Mucosa of stomach (tissue), 1 donor: ENCODE data around the gene SYT17.

Experiments used
- H3K27me3 ChIP-seq: one replicate; pipeline ENCODE4 v1.7.0; 2013; ENCODE audit warnings: mild to moderate bottlenecking, low read length; ENCODE audit not compliant: control insufficient read depth, insufficient read depth
- H3K36me3 ChIP-seq: one replicate; pipeline ENCODE4 v1.7.0; 2013; ENCODE audit warnings: low read length; ENCODE audit not compliant: control insufficient read depth, insufficient read depth
- H3K4me1 ChIP-seq: one replicate; pipeline ENCODE4 v1.7.0; 2013; ENCODE audit warnings: mild to moderate bottlenecking, low read length; ENCODE audit not compliant: control insufficient read depth, insufficient read depth
- H3K4me3 ChIP-seq: one replicate; pipeline ENCODE4 v1.7.0; 2013; ENCODE audit warnings: low read length
- H3K9ac ChIP-seq: one replicate; pipeline ENCODE4 v1.7.0; 2013; ENCODE audit warnings: mild to moderate bottlenecking, low read length, moderate library complexity
- H3K9me3 ChIP-seq: one replicate; pipeline ENCODE4 v1.7.0; 2013; ENCODE audit warnings: mild to moderate bottlenecking, low read length, moderate library complexity; ENCODE audit not compliant: control insufficient read depth
- donor health status: Pancreatic carcinoma.

SYT17 gene

DNA sequence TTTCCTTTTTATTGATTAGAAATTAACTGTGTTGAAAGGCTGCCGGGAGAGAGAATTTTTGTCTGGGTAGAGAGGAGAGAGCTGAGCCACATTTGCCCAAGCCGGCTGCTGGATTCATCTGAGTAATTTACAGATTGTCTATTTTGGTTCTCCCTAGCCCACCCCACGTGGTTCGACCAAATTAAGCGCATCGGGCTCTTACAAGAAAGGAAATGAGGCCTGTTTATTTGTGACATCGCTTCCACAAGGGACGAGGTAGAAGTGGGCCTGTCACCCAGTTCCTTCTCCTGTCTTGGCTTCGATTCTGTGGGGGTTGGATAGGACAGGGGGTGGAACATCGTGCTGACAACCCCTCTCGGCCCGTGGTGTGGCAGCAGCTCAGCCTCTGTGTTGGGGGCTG, 42.9 kb downstream of the SYT17 start:
- Histone ChIP-seq H3K4me1 (peaks cover 4% of the 10 kb centered on the region), H3K4me3 (no peak overlapping the region), H3K9ac (no peak overlapping the region), H3K9me3 (no peaks in the 10 kb centered on the region), H3K27me3 (no peaks in the 10 kb centered on the region), H3K36me3 (no peaks in the 10 kb centered on the region)

DNA sequence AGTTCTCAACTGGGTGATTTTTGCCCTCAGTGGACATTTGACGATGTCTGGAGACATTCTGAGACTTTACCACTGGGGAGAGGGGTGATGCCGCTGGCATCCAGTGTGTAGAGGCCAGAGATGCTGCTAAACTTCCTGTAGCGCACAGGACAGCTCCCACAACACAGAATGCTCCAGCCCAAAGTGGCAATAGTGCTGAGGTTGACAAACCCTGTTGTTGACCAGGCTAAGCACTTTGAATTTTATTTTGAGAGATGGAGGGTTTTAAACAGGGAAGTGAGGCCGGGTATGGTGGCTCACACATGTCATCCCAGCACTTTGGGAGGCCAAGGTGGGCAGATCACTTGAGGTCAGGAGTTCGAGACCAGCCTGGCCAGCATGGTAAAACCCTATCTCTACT, 44.0 kb downstream of the SYT17 start:
- Histone ChIP-seq H3K9ac (no peak overlapping the region), H3K36me3 (no peaks in the 10 kb centered on the region), H3K9me3 (no peaks in the 10 kb centered on the region), H3K27me3 (no peaks in the 10 kb centered on the region), H3K4me3 (no peak overlapping the region), H3K4me1 (peaks cover 4% of the 10 kb centered on the region)

DNA sequence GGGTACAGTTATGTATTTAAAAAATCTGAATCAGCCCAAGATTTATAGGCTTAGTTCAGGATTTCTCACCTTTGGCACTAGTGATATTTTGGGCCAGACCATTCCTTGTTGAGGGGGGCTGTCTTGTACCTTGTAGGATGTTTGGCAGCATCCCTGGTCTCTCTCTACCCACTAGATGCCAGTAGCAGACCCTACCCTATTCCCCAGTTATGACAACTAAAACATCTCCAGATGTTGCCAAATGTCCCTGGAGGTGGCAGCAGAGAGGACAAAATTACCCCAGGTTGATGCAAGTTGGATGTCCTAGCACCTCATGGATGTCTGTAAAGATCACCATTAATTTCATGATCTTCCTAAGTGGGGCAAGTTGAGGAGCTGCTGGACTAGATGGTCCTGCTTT, 45.8 kb downstream of the SYT17 start:
- H3K9me3 ChIP-seq, result no peaks in the 10 kb centered on the region
- no peaks in the 10 kb centered on the region for H3K36me3 ChIP-seq
- H3K9ac ChIP-seq, result no peak overlapping the region
- no peak overlapping the region for H3K4me3 ChIP-seq
- H3K4me1 ChIP-seq, result peaks cover 4% of the 10 kb centered on the region
- H3K27me3 ChIP-seq, result no peaks in the 10 kb centered on the region

GRCh38 chr16:19215705-19216104, 47.7 kb downstream of the SYT17 start:
- H3K9ac ChIP-seq, result no peak overlapping the region
- H3K4me3 ChIP-seq, result no peak overlapping the region
- no peaks in the 10 kb centered on the region for H3K27me3 ChIP-seq
- H3K9me3 ChIP-seq, result no peaks in the 10 kb centered on the region
- no peaks in the 10 kb centered on the region for H3K36me3 ChIP-seq
- peaks cover 2% of the 10 kb centered on the region for H3K4me1 ChIP-seq

GRCh38 chr16:19218581-19218980, 50.5 kb downstream of the SYT17 start:
- Histone ChIP-seq H3K36me3 (no peaks in the 10 kb centered on the region), H3K4me1 (no peaks in the 10 kb centered on the region), H3K27me3 (no peaks in the 10 kb centered on the region), H3K4me3 (no peak overlapping the region), H3K9me3 (no peaks in the 10 kb centered on the region), H3K9ac (no peak overlapping the region)

DNA sequence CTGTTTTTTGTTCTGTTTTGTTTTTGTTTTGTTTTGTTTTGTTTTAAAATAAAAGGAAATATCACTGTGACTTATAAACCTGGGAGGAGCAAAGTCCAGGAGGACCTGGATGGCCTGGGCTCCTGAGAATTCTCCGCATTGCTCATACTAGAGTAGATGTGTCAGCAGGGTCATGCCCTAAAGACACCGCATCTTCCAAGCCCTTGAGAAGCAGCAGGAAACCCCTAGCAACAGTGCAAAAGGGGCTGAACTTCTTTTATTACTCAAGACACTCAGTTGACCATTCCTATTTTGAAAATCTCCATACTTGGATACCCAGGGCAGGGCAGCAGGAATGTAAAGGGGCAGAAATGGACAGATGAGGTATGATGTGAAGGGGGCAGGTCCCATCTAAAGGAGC, 51.8 kb downstream of the SYT17 start:
- Histone ChIP-seq H3K4me3 (no peak overlapping the region), H3K9ac (no peak overlapping the region), H3K9me3 (no peaks in the 10 kb centered on the region), H3K36me3 (no peaks in the 10 kb centered on the region), H3K27me3 (no peaks in the 10 kb centered on the region), H3K4me1 (no peaks in the 10 kb centered on the region)

DNA sequence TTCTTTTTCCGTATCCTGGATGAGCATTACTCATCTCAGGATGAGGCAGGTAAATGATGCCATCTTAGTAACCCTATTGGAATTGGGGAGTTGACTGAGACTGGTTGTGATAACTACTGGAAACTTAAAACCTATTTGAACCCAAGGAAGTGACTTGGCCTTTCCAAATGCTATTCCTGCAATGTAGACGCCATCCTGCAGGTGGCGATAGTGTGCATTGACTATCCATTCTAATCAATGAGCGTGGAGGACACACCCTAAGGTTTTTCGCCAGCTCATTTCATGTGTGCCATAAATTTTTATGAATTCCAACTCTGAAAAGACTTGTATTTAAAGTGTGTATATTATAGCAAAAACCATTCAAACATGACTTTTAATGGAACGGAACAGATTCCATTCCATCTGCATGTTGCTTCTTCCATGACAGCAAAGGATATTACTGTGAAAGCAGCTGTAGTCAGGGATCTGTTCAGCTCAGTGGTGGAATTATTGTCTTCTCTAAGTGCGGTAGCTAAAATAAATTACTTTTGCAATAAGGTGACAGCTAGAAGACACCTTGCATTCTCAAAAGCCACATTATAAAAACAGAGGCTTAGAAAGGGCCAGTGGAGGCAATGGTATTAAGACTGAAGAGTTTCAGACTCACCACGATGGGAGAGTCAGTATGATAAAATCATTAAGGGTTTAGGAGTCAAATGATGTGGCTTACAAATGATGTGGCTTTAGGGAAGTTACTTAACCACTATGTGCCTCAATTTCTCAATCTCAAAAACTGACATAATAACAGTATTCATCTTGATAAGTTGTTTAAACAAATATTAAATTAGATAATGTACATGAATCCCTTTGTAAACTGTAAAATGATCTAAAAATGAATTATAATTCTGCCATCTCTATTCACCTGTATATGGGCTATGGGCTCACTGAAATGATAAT, 55.5 kb downstream of the SYT17 start:
- no peaks in the 10 kb centered on the region for H3K9me3 ChIP-seq
- no peaks in the 10 kb centered on the region for H3K36me3 ChIP-seq
- no peak overlapping the region for H3K4me3 ChIP-seq
- H3K9ac ChIP-seq, result no peak overlapping the region
- no peaks in the 10 kb centered on the region for H3K4me1 ChIP-seq
- no peaks in the 10 kb centered on the region for H3K27me3 ChIP-seq

- no peaks in the 10 kb centered on the region for H3K36me3 ChIP-seq
- H3K4me3 ChIP-seq, result no peak overlapping the region
- H3K9ac ChIP-seq, result no peak overlapping the region
- no peaks in the 10 kb centered on the region for H3K9me3 ChIP-seq
- H3K27me3 ChIP-seq, result no peaks in the 10 kb centered on the region
- no peaks in the 10 kb centered on the region for H3K4me1 ChIP-seq
These were observed 57.6 kb downstream of the SYT17 start for GRCh38 chr16:19225651-19226050.

DNA sequence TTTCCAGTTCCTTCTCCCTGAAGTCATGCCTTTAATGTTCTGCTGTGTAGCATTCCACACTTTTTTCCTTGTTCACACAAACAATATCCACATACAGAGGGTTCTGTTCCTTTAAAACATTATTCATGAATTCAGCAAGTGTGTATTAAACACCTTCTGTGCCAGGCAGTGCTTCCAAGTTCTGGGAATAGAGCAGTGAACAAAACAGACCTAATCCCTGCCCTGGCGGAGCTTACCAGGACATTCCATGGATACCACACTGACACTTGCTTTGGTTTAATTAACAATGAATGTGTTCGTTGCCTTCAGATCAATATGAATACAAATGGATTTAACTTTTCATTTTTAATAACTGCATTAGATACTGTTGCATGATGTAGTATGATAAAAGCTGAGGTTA, 59.6 kb downstream of the SYT17 start:
- Histone ChIP-seq H3K27me3 (no peaks in the 10 kb centered on the region), H3K9me3 (no peaks in the 10 kb centered on the region), H3K4me1 (no peaks in the 10 kb centered on the region), H3K36me3 (no peaks in the 10 kb centered on the region), H3K4me3 (no peak overlapping the region), H3K9ac (no peak overlapping the region)

GRCh38 chr16:19228052-19228451, 60.0 kb downstream of the SYT17 start:
- Histone ChIP-seq H3K27me3 (no peaks in the 10 kb centered on the region), H3K9me3 (no peaks in the 10 kb centered on the region), H3K4me1 (no peaks in the 10 kb centered on the region), H3K9ac (no peak overlapping the region), H3K4me3 (no peak overlapping the region), H3K36me3 (no peaks in the 10 kb centered on the region)

GRCh38 chr16:19228575-19228974, 60.5 kb downstream of the SYT17 start:
- no peak overlapping the region for H3K4me3 ChIP-seq
- H3K9me3 ChIP-seq, result no peaks in the 10 kb centered on the region
- no peaks in the 10 kb centered on the region for H3K36me3 ChIP-seq

DNA sequence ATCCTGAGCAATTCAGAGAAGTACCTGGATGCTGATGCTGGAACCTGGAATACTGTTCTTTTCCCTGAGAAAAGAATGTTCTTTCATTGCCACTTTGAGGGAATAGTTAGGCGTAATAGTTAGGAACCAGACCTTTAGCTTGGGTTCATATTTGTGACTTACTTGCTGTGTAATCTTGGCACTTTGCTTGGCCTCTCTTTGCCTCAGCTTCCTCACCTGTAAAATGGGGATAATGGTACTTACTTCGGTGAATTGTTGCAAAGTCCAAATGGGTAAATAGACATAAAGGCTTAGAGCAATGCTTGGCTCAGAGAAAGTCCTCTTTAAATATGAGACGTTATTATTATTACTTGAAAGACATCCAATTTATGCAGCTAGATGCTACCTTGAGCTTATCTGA, 62.5 kb downstream of the SYT17 start:
- peaks cover under 1% of the 10 kb centered on the region for H3K4me1 ChIP-seq
- no peaks in the 10 kb centered on the region for H3K36me3 ChIP-seq
- H3K9ac ChIP-seq, result no peak overlapping the region
- no peaks in the 10 kb centered on the region for H3K9me3 ChIP-seq
- H3K4me3 ChIP-seq, result no peak overlapping the region
- no peaks in the 10 kb centered on the region for H3K27me3 ChIP-seq

More at GRCh38 chr16:19228575-19228974, 60.5 kb downstream of the SYT17 start:
- no peaks in the 10 kb centered on the region for H3K4me1 ChIP-seq
- no peak overlapping the region for H3K9ac ChIP-seq
- no peaks in the 10 kb centered on the region for H3K27me3 ChIP-seq
